SK-N-SH treated with all-trans-retinoic acid at 6 μM for 48 hours (cell line): ENCODE measurements around the gene ABCA12.

Experiments used
- ATAC-seq: fragments of 200-7000 bp; cut with Tn5 transposase; 3 replicates; pipeline ENCODE4 v1.9.1; 2020; ENCODE audit warnings: mild to moderate bottlenecking, moderate library complexity
- ARNTL ChIP-seq: fragments of 450-650 bp; formaldehyde crosslinking; IDR thresholded peaks from 2 replicates; pipeline ENCODE4 v1.5.0; 2020; ENCODE audit warnings: low read depth, mild to moderate bottlenecking, moderate library complexity, borderline replicate concordance
- BACH2 ChIP-seq: fragments of 250-450 bp; sonication (Bioruptor Pico); IDR thresholded peaks from 2 replicates; pipeline ENCODE4 v1.9.0; 2021; ENCODE audit warnings: mild to moderate bottlenecking, borderline replicate concordance
- CREB5 ChIP-seq: fragments of 250-450 bp; sonication (Bioruptor Pico); IDR thresholded peaks from 2 replicates; pipeline ENCODE4 v1.5.1; 2020; ENCODE audit warnings: low read depth, mild to moderate bottlenecking, moderate library complexity
- CSRNP3 ChIP-seq: fragments of 250-450 bp; sonication (Bioruptor Pico); IDR thresholded peaks from 2 replicates; pipeline ENCODE4 v1.5.1; 2021; ENCODE audit warnings: mild to moderate bottlenecking, moderate library complexity
- ESRRG ChIP-seq: fragments of 250-450 bp; sonication (Bioruptor Pico); IDR thresholded peaks from 2 replicates; pipeline ENCODE4 v1.6.1; 2021; ENCODE audit warnings: mild to moderate bottlenecking
- GLIS3 ChIP-seq: fragments of 250-450 bp; sonication (Bioruptor Pico); IDR thresholded peaks from 2 replicates; pipeline ENCODE4 v1.5.0; 2020; ENCODE audit warnings: mild to moderate bottlenecking, moderate library complexity
- ISL1 ChIP-seq: fragments of 250-450 bp; sonication (Bioruptor Pico); IDR thresholded peaks from 2 replicates; pipeline ENCODE4 v2.1.2; 2022; ENCODE audit warnings: mild to moderate bottlenecking, moderate library complexity
- OSR1 ChIP-seq: fragments of 250-450 bp; sonication (Bioruptor Pico); IDR thresholded peaks from 2 replicates; pipeline ENCODE4 v1.8.0; 2022; ENCODE audit warnings: moderate library complexity, mild to moderate bottlenecking, inconsistent platforms
- PATZ1 ChIP-seq: fragments of 250-450 bp; sonication (Bioruptor Pico); IDR thresholded peaks from 2 replicates; pipeline ENCODE4 v1.8.0; 2020; ENCODE audit warnings: mild to moderate bottlenecking, moderate library complexity, borderline replicate concordance
- POU6F1 ChIP-seq: fragments of 250-450 bp; sonication (Bioruptor Pico); IDR thresholded peaks from 2 replicates; pipeline ENCODE4 v1.8.0; 2021; ENCODE audit warnings: low read depth, mild to moderate bottlenecking, moderate library complexity, borderline replicate concordance
- PPARA ChIP-seq: fragments of 250-450 bp; sonication (Bioruptor Pico); IDR thresholded peaks from 2 replicates; pipeline ENCODE4 v1.5.0; 2020; ENCODE audit warnings: mild to moderate bottlenecking, borderline replicate concordance
- RARB ChIP-seq: fragments of 250-450 bp; sonication (Bioruptor Pico); IDR thresholded peaks from 2 replicates; pipeline ENCODE4 v1.8.0; 2021; ENCODE audit warnings: mild to moderate bottlenecking, moderate library complexity
- SNAI2 ChIP-seq: fragments of 250-450 bp; sonication (Bioruptor Pico); IDR thresholded peaks from 2 replicates; pipeline ENCODE4 v1.5.0; 2020; ENCODE audit warnings: mild to moderate bottlenecking, moderate library complexity
- TSHZ2 ChIP-seq: fragments of 250-450 bp; sonication (Bioruptor Pico); IDR thresholded peaks from 2 replicates; pipeline ENCODE4 v1.5.0; 2020; ENCODE audit warnings: mild to moderate bottlenecking, moderate library complexity
- ZFP3 ChIP-seq: fragments of 250-450 bp; sonication (Bioruptor Pico); IDR thresholded peaks from 2 replicates; pipeline ENCODE4 v1.5.0; 2020; ENCODE audit warnings: mild to moderate bottlenecking, moderate library complexity
- ZFP30 ChIP-seq: fragments of 450-650 bp; formaldehyde crosslinking; IDR thresholded peaks from 2 replicates; pipeline ENCODE4 v1.5.0; 2022; ENCODE audit warnings: mild to moderate bottlenecking, moderate library complexity
- ZNF565 ChIP-seq: fragments of 450-650 bp; formaldehyde crosslinking; conservative IDR thresholded peaks from 2 replicates; pipeline ENCODE4 v1.5.0; 2020; ENCODE audit warnings: low read depth, mild to moderate bottlenecking, moderate library complexity
- ZNF70 ChIP-seq: fragments of 450-650 bp; formaldehyde crosslinking; IDR thresholded peaks from 2 replicates; pipeline ENCODE4 v1.5.0; 2020; ENCODE audit warnings: mild to moderate bottlenecking, moderate library complexity
- ZNF8 ChIP-seq: fragments of 450-650 bp; formaldehyde crosslinking; IDR thresholded peaks from 2 replicates; pipeline ENCODE4 v1.5.0; 2020; ENCODE audit warnings: mild to moderate bottlenecking, moderate library complexity

ABCA12 gene

GRCh38 chr2:215084080-215084479, 54.3 kb downstream of the ABCA12 start:
- TF ChIP-seq ARNTL (CRISPR knock-in tag) (no peak), ZNF8 (CRISPR knock-in tag) (no peak), ISL1 (CRISPR knock-in tag) (no peak), GLIS3 (CRISPR knock-in tag) (no peak), TSHZ2 (CRISPR knock-in tag) (no peak), ZFP30 (CRISPR knock-in tag) (no peak), RARB (CRISPR knock-in tag) (no peak), CREB5 (CRISPR knock-in tag) (no peak), POU6F1 (CRISPR knock-in tag) (no peak)

GRCh38 chr2:215083146-215083545, 55.3 kb downstream of the ABCA12 start:
- TF ChIP-seq RARB (CRISPR knock-in tag) (no peak), CREB5 (CRISPR knock-in tag) (no peak), ZNF70 (CRISPR knock-in tag) (no peak), ZFP3 (no peak), ZFP30 (CRISPR knock-in tag) (no peak), POU6F1 (CRISPR knock-in tag) (no peak), SNAI2 (CRISPR knock-in tag) (no peak), GLIS3 (CRISPR knock-in tag) (no peak), ISL1 (CRISPR knock-in tag) (no peak), OSR1 (CRISPR knock-in tag) (no peak), ESRRG (CRISPR knock-in tag) (no peak), ZNF8 (CRISPR knock-in tag) (no peak), TSHZ2 (CRISPR knock-in tag) (no peak), BACH2 (CRISPR knock-in tag) (no peak), ZNF565 (CRISPR knock-in tag) (no peak), CSRNP3 (CRISPR knock-in tag) (no peak), ARNTL (CRISPR knock-in tag) (no peak), PATZ1 (CRISPR knock-in tag) (no peak), PPARA (no peak)
- no peak for ATAC-seq

More at GRCh38 chr2:215084080-215084479, 54.3 kb downstream of the ABCA12 start:
- no peak for ATAC-seq
